MCF 10A (cell line): ENCODE measurements around the gene DHRS1. TPM values are rescaled to one million over a fixed set of nuclear protein-coding genes. Genes with fewer than 3 reads are reported as not detected.

Experiments
- BruUV-seq: library from RNA; stranded (reverse); fragments of 400-500 nt; replicated peaks from 2 replicates; lab custom pipeline; 2021; lab: Mats Ljungman, UMichigan
- CTCF ChIA-PET: fragments of 300-600 bp; sonication (Branson Sonifier 250); formaldehyde crosslinking; extraction: SDS; loops from one replicate; lab custom pipeline; 2021; ENCODE audit warnings: antibody characterized with exemption, inconsistent platforms; lab: Yijun Ruan, JAX
- POLR2A ChIA-PET: fragments of 300-600, 350-650 bp; sonication (Branson Sonifier 250); formaldehyde crosslinking; extraction: SDS; loops from one replicate; lab custom pipeline; 2020; ENCODE audit warnings: antibody characterized with exemption, inconsistent platforms; lab: Yijun Ruan, JAX
- DNase-seq: peaks from one replicate; pipeline ENCODE4 v3.0.0-alpha.2; 2018; ENCODE audit not compliant: unreplicated experiment
- H3K27ac Mint-ChIP-seq: one replicate; pipeline ENCODE4 v1.8.0; 2022; ENCODE audit warnings: mild to moderate bottlenecking, low read depth, mixed read lengths; ENCODE audit not compliant: unreplicated experiment
- H3K27me3 Mint-ChIP-seq: one replicate; pipeline ENCODE4 v1.8.0; 2022; ENCODE audit warnings: mixed read lengths; ENCODE audit not compliant: insufficient read depth, unreplicated experiment
- H3K36me3 Mint-ChIP-seq: one replicate; pipeline ENCODE4 v1.8.0; 2022; ENCODE audit warnings: mild to moderate bottlenecking, moderate library complexity, mixed read lengths; ENCODE audit not compliant: insufficient read depth, unreplicated experiment
- H3K4me1 Mint-ChIP-seq: one replicate; pipeline ENCODE4 v1.8.0; 2022; ENCODE audit warnings: mixed read lengths; ENCODE audit not compliant: insufficient read depth, unreplicated experiment
- H3K4me3 Mint-ChIP-seq: one replicate; pipeline ENCODE4 v1.8.0; 2022; ENCODE audit warnings: mild to moderate bottlenecking, moderate library complexity, mixed read lengths; ENCODE audit not compliant: unreplicated experiment
- H3K9me3 Mint-ChIP-seq: one replicate; pipeline ENCODE4 v1.8.0; 2022; ENCODE audit warnings: mixed read lengths; ENCODE audit not compliant: unreplicated experiment
- CTCF ChIP-seq: fragments of 200-600 bp; IDR thresholded peaks from one replicate; pipeline ENCODE4 v1.8.0; 2022; ENCODE audit warnings: antibody characterized with exemption, mild to moderate bottlenecking; ENCODE audit not compliant: unreplicated experiment
- intact Hi-C: fragments of 100-400 bp; cut with micrococcal nuclease; formaldehyde crosslinking; loops from 2 replicates; pipeline ENCODE4 v1.14.1; 2022
- total RNA-seq: library from RNA; stranded (reverse); gene quantifications from 2 replicates; pipeline ENCODE4 v1.2.3, GENCODE V29; 2022

Gene DHRS1
- total RNA-seq, 1 experiment from 2014 or later, result 29.7 TPM

DNA sequence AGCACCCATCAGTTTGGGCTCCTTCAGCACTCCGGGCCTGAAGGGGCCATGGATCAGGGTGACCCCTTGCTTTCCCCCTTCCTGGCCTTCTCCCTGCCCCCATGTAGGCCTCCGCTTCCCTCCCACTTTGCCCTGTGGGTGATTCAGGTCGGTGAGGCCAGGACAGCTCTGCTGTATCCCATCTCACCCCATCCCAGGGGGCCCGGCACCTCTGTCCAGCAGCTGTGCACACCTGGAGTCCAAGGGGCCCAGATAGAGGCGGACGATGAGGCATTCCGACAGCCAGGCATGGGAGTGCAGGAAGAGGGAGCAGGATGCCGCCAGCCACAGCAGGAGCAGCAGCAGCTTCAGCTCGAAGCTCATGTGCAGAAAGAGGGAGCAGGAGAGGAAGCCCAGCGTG is 23.1 kb upstream of the DHRS1 start:
- H3K9me3 Mint-ChIP-seq, result no peaks in the 10 kb centered on the region
- BruUV-seq, result no TSS peak
- H3K36me3 Mint-ChIP-seq, result peaks cover 4% of the 10 kb centered on the region
- TF ChIP-seq CTCF, result no peak
- no peak overlapping the region for H3K27ac Mint-ChIP-seq
- intact Hi-C loops, result no loop called here
- ChIA-PET POLR2A (no interaction called here), CTCF (interaction anchor here (0.6 to 3.4 kb wide), 10 partner anchors 9 to 182 kb away, joined by 3 to 13 read pairs (median 4); partner anchors contain the start of genes CIDEB, LTB4R and LTB4R2)
- H3K4me1 Mint-ChIP-seq, result peaks cover under 1% of the 10 kb centered on the region
- no peak overlapping the region for H3K4me3 Mint-ChIP-seq
- no peak for DNase-seq
- H3K27me3 Mint-ChIP-seq, result peaks cover 23% of the 10 kb centered on the region

- Mint-ChIP-seq H3K27me3 (peaks cover 23% of the 10 kb centered on the region), H3K4me1 (peaks cover 10% of the 10 kb centered on the region), H3K4me3 (no peak overlapping the region), H3K27ac (no peak overlapping the region), H3K36me3 (peaks cover 4% of the 10 kb centered on the region), H3K9me3 (no peaks in the 10 kb centered on the region)
- no TSS peak for BruUV-seq
- TF ChIP-seq CTCF, result no peak
- intact Hi-C loops, result no loop called here
- ChIA-PET POLR2A (no interaction called here), CTCF (interaction anchor here (0.6 to 5.1 kb wide), 9 partner anchors 9 to 787 kb away, joined by 3 to 53 read pairs (median 7); partner anchors contain the start of genes ADCY4, CIDEB, LTB4R and LTB4R2)
- no peak for DNase-seq
These were observed 21.8 kb upstream of the DHRS1 start for GRCh38 chr14:24321212-24321975.

DNA sequence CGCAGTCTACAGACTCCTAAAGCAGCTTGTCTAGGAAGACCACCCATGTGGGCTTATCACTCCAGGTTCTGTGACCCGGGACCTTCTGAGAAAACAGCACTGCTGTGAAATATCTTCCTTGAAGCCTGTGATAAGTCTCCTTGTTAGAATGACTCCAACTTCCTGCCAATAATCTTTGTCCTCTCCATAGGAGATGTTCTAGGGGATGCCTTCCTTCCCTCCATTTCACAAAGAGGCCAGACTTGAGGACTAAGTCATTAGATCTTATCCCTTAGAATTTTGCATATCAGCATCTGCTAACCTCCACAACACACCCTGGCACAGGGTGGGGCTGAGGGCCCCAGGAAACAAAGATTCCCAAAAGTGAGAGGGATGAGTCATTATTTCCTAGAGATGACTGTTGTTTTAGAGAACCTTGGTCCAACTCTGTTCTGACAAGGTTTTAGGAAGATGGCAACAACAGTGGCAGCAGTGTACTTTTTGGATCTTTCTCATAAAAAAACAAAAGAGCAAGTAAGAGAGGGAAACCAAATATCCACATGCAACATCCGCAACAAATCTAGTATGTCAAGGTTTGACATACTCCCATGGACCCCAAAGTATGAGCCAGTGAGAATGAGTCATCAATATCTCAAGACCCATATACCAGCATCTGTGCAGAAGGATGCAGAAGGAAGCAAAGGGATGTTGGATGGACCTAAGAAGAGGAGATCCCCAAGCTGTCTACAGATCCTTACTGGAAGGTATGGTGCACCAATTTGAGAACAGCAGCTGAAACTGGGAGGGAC is 17.8 kb upstream of the DHRS1 start:
- H3K4me3 Mint-ChIP-seq, result peak overlapping the region; percentile 8
- ChIA-PET POLR2A (interaction anchor here (0.9 to 1.6 kb wide), 5 partner anchors 9 to 171 kb away, joined by 3 to 4 read pairs (median 3); partner anchors contain the start of genes CBLN3, CIDEB, KHNYN and PSME2), CTCF (interaction anchor here (0.6 to 5.1 kb wide), 8 partner anchors 9 to 114 kb away, joined by 3 to 53 read pairs (median 8); partner anchors contain the start of genes ADCY4 and CIDEB)

More for the DNA sequence above, 17.8 kb upstream of the DHRS1 start:
- Mint-ChIP-seq H3K27me3 (peaks cover 23% of the 10 kb centered on the region), H3K27ac (peak overlapping the region; percentile 79), H3K36me3 (peaks cover 10% of the 10 kb centered on the region), H3K4me1 (peaks cover 20% of the 10 kb centered on the region), H3K9me3 (no peaks in the 10 kb centered on the region)
- BruUV-seq, result no TSS peak
- DNase-seq, result peak; percentile 77
- intact Hi-C loops, result no loop called here
- no peak for TF ChIP-seq CTCF
